HL-60 (cell line): ENCODE data around the gene GSN.

ENCODE experiments used
- GABPA ChIP-seq: IDR thresholded peaks from 2 replicates; pipeline ENCODE4 v1.6.1; 2012; ENCODE audit warnings: low read depth
- POLR2AphosphoS5 ChIP-seq: IDR thresholded peaks from 2 replicates; pipeline ENCODE4 v1.6.1; 2012; ENCODE audit warnings: low read depth
- TF ChIP-seq, protein P1 (sequence below): IDR thresholded peaks from one replicate; pipeline ENCODE4 v1.5.1; 2011; ENCODE audit warnings: low read length, control low read depth, inconsistent platforms; ENCODE audit not compliant: insufficient read depth
- TF ChIP-seq, protein P2 (sequence below): IDR thresholded peaks from 2 replicates; pipeline ENCODE4 v1.6.1; 2012; ENCODE audit warnings: low read depth; ENCODE audit not compliant: insufficient replicate concordance

DNA sequence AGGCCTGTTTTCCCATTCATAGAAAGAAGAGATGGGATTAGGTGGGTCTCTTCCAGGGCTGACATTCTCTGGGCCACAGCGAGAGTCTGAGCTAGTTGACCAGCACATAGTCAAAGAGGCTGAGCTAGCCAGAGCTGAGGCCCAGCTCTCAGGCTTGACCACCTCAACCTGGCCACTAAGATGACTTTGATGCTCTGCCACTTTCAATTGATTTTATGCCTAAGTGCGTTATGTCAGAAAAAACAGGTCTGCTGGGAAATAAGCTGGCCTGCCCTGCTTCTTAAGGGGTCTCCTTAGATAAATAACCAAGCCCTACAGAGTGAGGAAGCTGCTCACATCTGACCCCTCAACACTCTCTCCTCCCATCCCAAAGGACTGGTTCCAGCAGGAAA lies 46.3 kb upstream of the GSN start:
- TF ChIP-seq, protein P1, sequence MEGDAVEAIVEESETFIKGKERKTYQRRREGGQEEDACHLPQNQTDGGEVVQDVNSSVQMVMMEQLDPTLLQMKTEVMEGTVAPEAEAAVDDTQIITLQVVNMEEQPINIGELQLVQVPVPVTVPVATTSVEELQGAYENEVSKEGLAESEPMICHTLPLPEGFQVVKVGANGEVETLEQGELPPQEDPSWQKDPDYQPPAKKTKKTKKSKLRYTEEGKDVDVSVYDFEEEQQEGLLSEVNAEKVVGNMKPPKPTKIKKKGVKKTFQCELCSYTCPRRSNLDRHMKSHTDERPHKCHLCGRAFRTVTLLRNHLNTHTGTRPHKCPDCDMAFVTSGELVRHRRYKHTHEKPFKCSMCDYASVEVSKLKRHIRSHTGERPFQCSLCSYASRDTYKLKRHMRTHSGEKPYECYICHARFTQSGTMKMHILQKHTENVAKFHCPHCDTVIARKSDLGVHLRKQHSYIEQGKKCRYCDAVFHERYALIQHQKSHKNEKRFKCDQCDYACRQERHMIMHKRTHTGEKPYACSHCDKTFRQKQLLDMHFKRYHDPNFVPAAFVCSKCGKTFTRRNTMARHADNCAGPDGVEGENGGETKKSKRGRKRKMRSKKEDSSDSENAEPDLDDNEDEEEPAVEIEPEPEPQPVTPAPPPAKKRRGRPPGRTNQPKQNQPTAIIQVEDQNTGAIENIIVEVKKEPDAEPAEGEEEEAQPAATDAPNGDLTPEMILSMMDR, result no peak
- TF ChIP-seq POLR2AphosphoS5 (no peak), GABPA (no peak)
- TF ChIP-seq, protein P2, sequence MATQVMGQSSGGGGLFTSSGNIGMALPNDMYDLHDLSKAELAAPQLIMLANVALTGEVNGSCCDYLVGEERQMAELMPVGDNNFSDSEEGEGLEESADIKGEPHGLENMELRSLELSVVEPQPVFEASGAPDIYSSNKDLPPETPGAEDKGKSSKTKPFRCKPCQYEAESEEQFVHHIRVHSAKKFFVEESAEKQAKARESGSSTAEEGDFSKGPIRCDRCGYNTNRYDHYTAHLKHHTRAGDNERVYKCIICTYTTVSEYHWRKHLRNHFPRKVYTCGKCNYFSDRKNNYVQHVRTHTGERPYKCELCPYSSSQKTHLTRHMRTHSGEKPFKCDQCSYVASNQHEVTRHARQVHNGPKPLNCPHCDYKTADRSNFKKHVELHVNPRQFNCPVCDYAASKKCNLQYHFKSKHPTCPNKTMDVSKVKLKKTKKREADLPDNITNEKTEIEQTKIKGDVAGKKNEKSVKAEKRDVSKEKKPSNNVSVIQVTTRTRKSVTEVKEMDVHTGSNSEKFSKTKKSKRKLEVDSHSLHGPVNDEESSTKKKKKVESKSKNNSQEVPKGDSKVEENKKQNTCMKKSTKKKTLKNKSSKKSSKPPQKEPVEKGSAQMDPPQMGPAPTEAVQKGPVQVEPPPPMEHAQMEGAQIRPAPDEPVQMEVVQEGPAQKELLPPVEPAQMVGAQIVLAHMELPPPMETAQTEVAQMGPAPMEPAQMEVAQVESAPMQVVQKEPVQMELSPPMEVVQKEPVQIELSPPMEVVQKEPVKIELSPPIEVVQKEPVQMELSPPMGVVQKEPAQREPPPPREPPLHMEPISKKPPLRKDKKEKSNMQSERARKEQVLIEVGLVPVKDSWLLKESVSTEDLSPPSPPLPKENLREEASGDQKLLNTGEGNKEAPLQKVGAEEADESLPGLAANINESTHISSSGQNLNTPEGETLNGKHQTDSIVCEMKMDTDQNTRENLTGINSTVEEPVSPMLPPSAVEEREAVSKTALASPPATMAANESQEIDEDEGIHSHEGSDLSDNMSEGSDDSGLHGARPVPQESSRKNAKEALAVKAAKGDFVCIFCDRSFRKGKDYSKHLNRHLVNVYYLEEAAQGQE, result no peak
